HG03565 (cell line): ENCODE results near the gene CALCA.

ENCODE experiments used
- ATAC-seq: cut with Tn5 transposase; IDR thresholded peaks from one replicate; pipeline ENCODE4 v1.9.1; 2021; ENCODE audit warnings: mild to moderate bottlenecking, moderate library complexity; ENCODE audit not compliant: unreplicated experiment

The CALCA gene

GRCh38 chr11:14949437-14950147 is 22.6 kb downstream of the CALCA start:
- no peak for ATAC-seq

GRCh38 chr11:14942745-14943144 is 29.4 kb downstream of the CALCA start:
- ATAC-seq: no peak

DNA sequence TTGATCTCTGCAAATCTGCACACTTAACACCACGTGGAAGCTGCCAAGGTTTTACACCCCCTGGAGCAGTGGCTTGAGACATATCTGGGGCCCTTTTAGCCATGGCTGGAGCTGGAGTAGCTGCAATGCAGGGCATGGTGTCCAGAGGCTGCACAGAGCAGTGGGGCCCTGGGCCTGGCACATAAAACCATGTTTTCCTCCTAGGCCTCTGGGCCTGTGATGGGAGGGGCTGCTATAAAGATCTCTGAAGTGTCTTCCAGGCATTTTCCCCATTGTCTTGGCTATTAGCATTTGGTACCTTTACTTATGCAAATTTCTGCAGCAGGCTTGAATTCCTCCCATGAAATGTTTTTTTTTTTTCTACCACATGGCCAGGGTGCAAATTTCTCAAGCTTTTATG is 33.2 kb downstream of the CALCA start:
- ATAC-seq: no peak

- no peak for ATAC-seq
Measured at GRCh38 chr11:14934641-14935351, 37.4 kb downstream of the CALCA start.

GRCh38 chr11:14932447-14932846 is 39.7 kb downstream of the CALCA start:
- no peak for ATAC-seq

DNA sequence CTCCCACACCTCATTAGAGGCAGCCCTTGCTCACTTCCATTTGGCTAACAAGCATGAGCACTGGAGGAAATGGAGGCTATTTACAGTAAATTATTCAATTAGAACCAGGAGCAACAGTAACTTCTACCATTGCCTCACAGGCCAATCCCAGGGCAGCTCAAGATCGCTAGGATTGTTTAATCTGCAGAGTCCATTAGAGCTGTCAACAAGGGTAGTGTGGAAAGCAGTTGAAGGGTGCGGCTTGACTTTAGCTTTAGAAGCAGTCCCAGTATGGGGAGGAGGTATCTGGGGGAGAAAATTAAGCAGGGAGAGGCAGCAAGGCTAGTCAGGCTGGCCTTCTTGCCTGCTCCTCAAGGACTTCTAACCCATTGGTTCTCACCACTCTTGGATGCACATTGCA is 41.8 kb downstream of the CALCA start:
- ATAC-seq: no peak

DNA sequence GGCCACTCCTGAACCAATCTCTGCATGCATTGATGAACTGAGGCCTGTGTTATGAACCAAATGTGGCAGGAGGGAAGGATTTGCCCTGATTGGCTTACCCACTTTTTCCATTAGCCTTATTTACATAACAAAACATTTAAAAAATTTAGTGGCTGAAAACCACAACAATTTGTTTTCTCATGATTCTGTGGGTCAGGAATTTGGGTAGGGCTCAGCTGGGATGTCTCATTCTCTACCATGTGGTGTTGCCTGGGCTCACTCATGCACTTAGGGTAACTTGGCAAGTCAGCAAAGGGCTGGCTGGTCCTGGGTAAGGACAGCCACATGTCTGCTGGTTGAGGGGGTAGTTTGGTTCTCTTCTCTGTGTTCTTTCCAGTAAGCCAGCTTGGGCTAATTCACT is 45.0 kb downstream of the CALCA start:
- ATAC-seq: no peak

GRCh38 chr11:14924318-14924717 is 47.8 kb downstream of the CALCA start:
- no peak for ATAC-seq
